ENCODE measurements around the gene RPS5.

DNA sequence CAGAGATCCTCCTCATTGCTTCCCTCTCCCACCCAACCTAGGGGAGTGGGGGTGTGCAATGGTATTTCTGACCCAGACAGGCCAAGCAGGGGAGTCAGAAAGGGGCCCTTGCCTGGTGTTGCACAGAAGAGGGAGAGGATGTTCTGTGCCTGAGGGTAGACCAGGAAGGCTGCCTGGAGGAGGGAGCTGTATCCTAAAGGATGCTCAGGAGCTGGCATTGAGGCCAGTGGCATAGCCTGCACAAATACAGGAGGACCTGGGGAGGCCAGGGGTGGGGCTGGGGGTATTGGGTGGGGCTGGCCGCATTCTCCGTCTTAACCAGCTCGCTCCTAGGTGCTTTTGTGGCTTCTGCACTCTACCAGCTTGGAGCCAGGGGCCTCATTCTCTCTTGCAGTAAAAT, 12.8 kb downstream of the RPS5 start:
- TF ChIP-seq, protein P1, sequence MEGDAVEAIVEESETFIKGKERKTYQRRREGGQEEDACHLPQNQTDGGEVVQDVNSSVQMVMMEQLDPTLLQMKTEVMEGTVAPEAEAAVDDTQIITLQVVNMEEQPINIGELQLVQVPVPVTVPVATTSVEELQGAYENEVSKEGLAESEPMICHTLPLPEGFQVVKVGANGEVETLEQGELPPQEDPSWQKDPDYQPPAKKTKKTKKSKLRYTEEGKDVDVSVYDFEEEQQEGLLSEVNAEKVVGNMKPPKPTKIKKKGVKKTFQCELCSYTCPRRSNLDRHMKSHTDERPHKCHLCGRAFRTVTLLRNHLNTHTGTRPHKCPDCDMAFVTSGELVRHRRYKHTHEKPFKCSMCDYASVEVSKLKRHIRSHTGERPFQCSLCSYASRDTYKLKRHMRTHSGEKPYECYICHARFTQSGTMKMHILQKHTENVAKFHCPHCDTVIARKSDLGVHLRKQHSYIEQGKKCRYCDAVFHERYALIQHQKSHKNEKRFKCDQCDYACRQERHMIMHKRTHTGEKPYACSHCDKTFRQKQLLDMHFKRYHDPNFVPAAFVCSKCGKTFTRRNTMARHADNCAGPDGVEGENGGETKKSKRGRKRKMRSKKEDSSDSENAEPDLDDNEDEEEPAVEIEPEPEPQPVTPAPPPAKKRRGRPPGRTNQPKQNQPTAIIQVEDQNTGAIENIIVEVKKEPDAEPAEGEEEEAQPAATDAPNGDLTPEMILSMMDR (IDR thresholded peaks at IDR 0.05; ENCODE audit: borderline replicate concordance, extremely low read depth, low read length, poor library complexity, severe bottlenecking), result no peak
- TF ChIP-seq EZH2 (IDR thresholded peaks at IDR 0.05; ENCODE audit: borderline replicate concordance, low read depth, low read length, severe bottlenecking), result no peak
